NCI-H2196 (cell line): ENCODE results near the gene SEMA6D.

ENCODE experiments used
- DNase-seq: peaks from one replicate; lab custom pipeline; 2025; ENCODE audit not compliant: unreplicated experiment; lab: John Stamatoyannopoulos, UW

The SEMA6D gene

GRCh38 chr15:47820747-47821319, 103.5 kb downstream of the SEMA6D start:
- DNase-seq, result no peak

- DNase-seq, result no peak
These were observed 104.7 kb downstream of the SEMA6D start for GRCh38 chr15:47822048-47822447.
